PFSK-1 (cell line): ENCODE measurements around the gene BZW1.

Experiments used
- FOXP2 ChIP-seq: optimal IDR thresholded peaks from 2 replicates; pipeline ENCODE3; 2011; ENCODE audit warnings: borderline replicate concordance, control low read depth, inconsistent platforms; ENCODE audit not compliant: insufficient read depth; ENCODE audit errors: extremely low read length, extremely low read depth
- POLR2AphosphoS5 ChIP-seq: IDR thresholded peaks from 2 replicates; pipeline ENCODE4 v1.6.1; 2012; ENCODE audit warnings: low read depth, mild to moderate bottlenecking, control low read depth, low read length, moderate library complexity
- SIN3A ChIP-seq: IDR thresholded peaks from 2 replicates; pipeline ENCODE4 v1.6.1; 2012; ENCODE audit warnings: mild to moderate bottlenecking, low read length, moderate library complexity, borderline replicate concordance; ENCODE audit not compliant: insufficient read depth
- TAF1 ChIP-seq: IDR thresholded peaks from 2 replicates; pipeline ENCODE4 v1.6.1; 2012; ENCODE audit warnings: low read length, control low read depth, borderline replicate concordance; ENCODE audit not compliant: insufficient read depth
- TF ChIP-seq, protein P1 (sequence below), 2 experiments: IDR thresholded peaks; 2 replicates each; pipeline versions ENCODE4 v1.6.1 to v1.8.0; 2011 to 2012; ENCODE audit warnings: low read depth in 2 of 2, low read length in 2 of 2, control low read depth in 1 of 2, inconsistent platforms in 1 of 2, mild to moderate bottlenecking in 1 of 2, moderate library complexity in 1 of 2; ENCODE audit not compliant: insufficient read depth in 1 of 2

DNA sequence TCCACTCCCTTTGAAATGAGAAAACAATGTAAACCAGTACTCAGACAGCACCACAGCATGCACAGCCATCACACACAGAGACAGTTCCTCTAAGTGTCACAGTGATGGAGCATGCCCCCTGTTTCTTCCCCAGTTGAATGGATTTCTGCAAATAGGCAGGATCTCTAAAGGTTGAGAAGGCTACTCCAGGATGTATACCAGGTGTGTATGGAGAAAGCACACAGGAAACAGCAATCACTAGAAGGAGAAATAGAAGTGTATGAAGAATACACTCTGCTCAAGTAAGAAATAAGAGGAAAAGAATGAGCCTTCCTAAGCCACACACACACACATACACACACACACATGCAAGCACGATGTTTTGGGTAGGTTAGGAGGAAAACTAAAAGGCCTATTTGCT lies 38.6 kb upstream of the BZW1 start:
- TF ChIP-seq POLR2AphosphoS5 (no peak), SIN3A (no peak), TAF1 (no peak), FOXP2 (no peak)
- TF ChIP-seq, protein P1, sequence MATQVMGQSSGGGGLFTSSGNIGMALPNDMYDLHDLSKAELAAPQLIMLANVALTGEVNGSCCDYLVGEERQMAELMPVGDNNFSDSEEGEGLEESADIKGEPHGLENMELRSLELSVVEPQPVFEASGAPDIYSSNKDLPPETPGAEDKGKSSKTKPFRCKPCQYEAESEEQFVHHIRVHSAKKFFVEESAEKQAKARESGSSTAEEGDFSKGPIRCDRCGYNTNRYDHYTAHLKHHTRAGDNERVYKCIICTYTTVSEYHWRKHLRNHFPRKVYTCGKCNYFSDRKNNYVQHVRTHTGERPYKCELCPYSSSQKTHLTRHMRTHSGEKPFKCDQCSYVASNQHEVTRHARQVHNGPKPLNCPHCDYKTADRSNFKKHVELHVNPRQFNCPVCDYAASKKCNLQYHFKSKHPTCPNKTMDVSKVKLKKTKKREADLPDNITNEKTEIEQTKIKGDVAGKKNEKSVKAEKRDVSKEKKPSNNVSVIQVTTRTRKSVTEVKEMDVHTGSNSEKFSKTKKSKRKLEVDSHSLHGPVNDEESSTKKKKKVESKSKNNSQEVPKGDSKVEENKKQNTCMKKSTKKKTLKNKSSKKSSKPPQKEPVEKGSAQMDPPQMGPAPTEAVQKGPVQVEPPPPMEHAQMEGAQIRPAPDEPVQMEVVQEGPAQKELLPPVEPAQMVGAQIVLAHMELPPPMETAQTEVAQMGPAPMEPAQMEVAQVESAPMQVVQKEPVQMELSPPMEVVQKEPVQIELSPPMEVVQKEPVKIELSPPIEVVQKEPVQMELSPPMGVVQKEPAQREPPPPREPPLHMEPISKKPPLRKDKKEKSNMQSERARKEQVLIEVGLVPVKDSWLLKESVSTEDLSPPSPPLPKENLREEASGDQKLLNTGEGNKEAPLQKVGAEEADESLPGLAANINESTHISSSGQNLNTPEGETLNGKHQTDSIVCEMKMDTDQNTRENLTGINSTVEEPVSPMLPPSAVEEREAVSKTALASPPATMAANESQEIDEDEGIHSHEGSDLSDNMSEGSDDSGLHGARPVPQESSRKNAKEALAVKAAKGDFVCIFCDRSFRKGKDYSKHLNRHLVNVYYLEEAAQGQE (IDR thresholded peaks at IDR 0.05; ENCODE audit: insufficient read depth in 1 of 2, low read depth in 2 of 2, low read length in 2 of 2), result no peak
